Measurements from ENCODE around the gene UBE2E2.

Gene UBE2E2

GRCh38 chr3:23383875-23384274 is 180.7 kb downstream of the UBE2E2 start:
- Histone ChIP-seq H3K36me3 (ENCODE audit: insufficient read depth, low read length) (no peaks in the 10 kb centered on the region), H3K9ac (ENCODE audit: low read length) (no peak overlapping the region), H3K4me3 (ENCODE audit: low read depth in 1 of 2, low read length in 2 of 2) (no peak overlapping the region), H3K27ac (ENCODE audit: low read depth, low read length) (no peak overlapping the region), H3K4me1 (ENCODE audit: insufficient read depth, low read length) (no peaks in the 10 kb centered on the region), H3K27me3 (ENCODE audit: control insufficient read depth in 1 of 2, insufficient read depth in 2 of 2, low read length in 2 of 2) (no peaks in the 10 kb centered on the region), H3K9me3 (ENCODE audit: low read length) (no peaks in the 10 kb centered on the region)

- H3K4me1 ChIP-seq (ENCODE audit: insufficient read depth, low read length) = no peaks in the 10 kb centered on the region
These were observed 182.2 kb downstream of the UBE2E2 start for GRCh38 chr3:23385327-23385726.

GRCh38 chr3:23387286-23387918 is 184.3 kb downstream of the UBE2E2 start:
- Histone ChIP-seq H3K9me3 (ENCODE audit: low read length) (no peaks in the 10 kb centered on the region), H3K4me3 (ENCODE audit: low read depth in 1 of 2, low read length in 2 of 2) (no peak overlapping the region), H3K9ac (ENCODE audit: low read length) (no peak overlapping the region)

More at GRCh38 chr3:23385327-23385726, 182.2 kb downstream of the UBE2E2 start:
- no peaks in the 10 kb centered on the region for H3K36me3 ChIP-seq (ENCODE audit: insufficient read depth, low read length)
- no peak overlapping the region for H3K27ac ChIP-seq (ENCODE audit: low read depth, low read length)
- no peaks in the 10 kb centered on the region for H3K27me3 ChIP-seq (ENCODE audit: control insufficient read depth in 1 of 2, insufficient read depth in 2 of 2, low read length in 2 of 2)
- H3K4me3 ChIP-seq (ENCODE audit: low read depth in 1 of 2, low read length in 2 of 2) = no peak overlapping the region
- no peaks in the 10 kb centered on the region for H3K9me3 ChIP-seq (ENCODE audit: low read length)
- H3K9ac ChIP-seq (ENCODE audit: low read length) = no peak overlapping the region

GRCh38 chr3:23389089-23389488 is 186.0 kb downstream of the UBE2E2 start:
- H3K9ac ChIP-seq (ENCODE audit: low read length) = no peak overlapping the region
- H3K36me3 ChIP-seq (ENCODE audit: insufficient read depth, low read length) = no peaks in the 10 kb centered on the region
- H3K4me3 ChIP-seq (ENCODE audit: low read depth in 1 of 2, low read length in 2 of 2) = no peak overlapping the region
- H3K27me3 ChIP-seq (ENCODE audit: control insufficient read depth in 1 of 2, insufficient read depth in 2 of 2, low read length in 2 of 2) = no peaks in the 10 kb centered on the region
- no peaks in the 10 kb centered on the region for H3K4me1 ChIP-seq (ENCODE audit: insufficient read depth, low read length)
- H3K9me3 ChIP-seq (ENCODE audit: low read length) = no peaks in the 10 kb centered on the region
- H3K27ac ChIP-seq (ENCODE audit: low read depth, low read length) = no peak overlapping the region

More at GRCh38 chr3:23387286-23387918, 184.3 kb downstream of the UBE2E2 start:
- Histone ChIP-seq H3K4me1 (ENCODE audit: insufficient read depth, low read length) (no peaks in the 10 kb centered on the region), H3K36me3 (ENCODE audit: insufficient read depth, low read length) (no peaks in the 10 kb centered on the region), H3K27ac (ENCODE audit: low read depth, low read length) (no peak overlapping the region), H3K27me3 (ENCODE audit: control insufficient read depth in 1 of 2, insufficient read depth in 2 of 2, low read length in 2 of 2) (no peaks in the 10 kb centered on the region)

GRCh38 chr3:23389686-23390085 is 186.6 kb downstream of the UBE2E2 start:
- no peaks in the 10 kb centered on the region for H3K36me3 ChIP-seq (ENCODE audit: insufficient read depth, low read length)
- no peaks in the 10 kb centered on the region for H3K27me3 ChIP-seq (ENCODE audit: control insufficient read depth in 1 of 2, insufficient read depth in 2 of 2, low read length in 2 of 2)
- no peaks in the 10 kb centered on the region for H3K9me3 ChIP-seq (ENCODE audit: low read length)
- H3K4me3 ChIP-seq (ENCODE audit: low read depth in 1 of 2, low read length in 2 of 2) = no peak overlapping the region
- no peak overlapping the region for H3K9ac ChIP-seq (ENCODE audit: low read length)
- H3K4me1 ChIP-seq (ENCODE audit: insufficient read depth, low read length) = no peaks in the 10 kb centered on the region
- no peak overlapping the region for H3K27ac ChIP-seq (ENCODE audit: low read depth, low read length)

- Histone ChIP-seq H3K36me3 (ENCODE audit: insufficient read depth, low read length) (no peaks in the 10 kb centered on the region), H3K4me3 (ENCODE audit: low read depth in 1 of 2, low read length in 2 of 2) (no peak overlapping the region), H3K4me1 (ENCODE audit: insufficient read depth, low read length) (no peaks in the 10 kb centered on the region), H3K27ac (ENCODE audit: low read depth, low read length) (no peak overlapping the region), H3K9me3 (ENCODE audit: low read length) (no peaks in the 10 kb centered on the region), H3K27me3 (ENCODE audit: control insufficient read depth in 1 of 2, insufficient read depth in 2 of 2, low read length in 2 of 2) (no peaks in the 10 kb centered on the region), H3K9ac (ENCODE audit: low read length) (no peak overlapping the region)
These were observed 187.3 kb downstream of the UBE2E2 start for GRCh38 chr3:23390446-23390845.

GRCh38 chr3:23390989-23391553 is 187.9 kb downstream of the UBE2E2 start:
- Histone ChIP-seq H3K9ac (ENCODE audit: low read length) (no peak overlapping the region), H3K36me3 (ENCODE audit: insufficient read depth, low read length) (no peaks in the 10 kb centered on the region), H3K4me1 (ENCODE audit: insufficient read depth, low read length) (no peaks in the 10 kb centered on the region), H3K27me3 (ENCODE audit: control insufficient read depth in 1 of 2, insufficient read depth in 2 of 2, low read length in 2 of 2) (no peaks in the 10 kb centered on the region), H3K4me3 (ENCODE audit: low read depth in 1 of 2, low read length in 2 of 2) (no peak overlapping the region), H3K27ac (ENCODE audit: low read depth, low read length) (no peak overlapping the region), H3K9me3 (ENCODE audit: low read length) (no peaks in the 10 kb centered on the region)

GRCh38 chr3:23395115-23395514 is 192.0 kb downstream of the UBE2E2 start:
- no peaks in the 10 kb centered on the region for H3K36me3 ChIP-seq (ENCODE audit: insufficient read depth, low read length)
- H3K4me3 ChIP-seq (ENCODE audit: low read depth in 1 of 2, low read length in 2 of 2) = no peak overlapping the region
- H3K9ac ChIP-seq (ENCODE audit: low read length) = no peak overlapping the region
- H3K9me3 ChIP-seq (ENCODE audit: low read length) = no peaks in the 10 kb centered on the region
- no peaks in the 10 kb centered on the region for H3K4me1 ChIP-seq (ENCODE audit: insufficient read depth, low read length)
- no peaks in the 10 kb centered on the region for H3K27me3 ChIP-seq (ENCODE audit: control insufficient read depth in 1 of 2, insufficient read depth in 2 of 2, low read length in 2 of 2)
- H3K27ac ChIP-seq (ENCODE audit: low read depth, low read length) = no peak overlapping the region

- H3K27me3 ChIP-seq (ENCODE audit: control insufficient read depth in 1 of 2, insufficient read depth in 2 of 2, low read length in 2 of 2) = no peaks in the 10 kb centered on the region
- no peaks in the 10 kb centered on the region for H3K4me1 ChIP-seq (ENCODE audit: insufficient read depth, low read length)
- H3K9me3 ChIP-seq (ENCODE audit: low read length) = no peaks in the 10 kb centered on the region
- H3K36me3 ChIP-seq (ENCODE audit: insufficient read depth, low read length) = no peaks in the 10 kb centered on the region
- H3K4me3 ChIP-seq (ENCODE audit: low read depth in 1 of 2, low read length in 2 of 2) = no peak overlapping the region
- H3K9ac ChIP-seq (ENCODE audit: low read length) = no peak overlapping the region
- no peak overlapping the region for H3K27ac ChIP-seq (ENCODE audit: low read depth, low read length)
These were observed 193.6 kb downstream of the UBE2E2 start for GRCh38 chr3:23396746-23397145.

- H3K27ac ChIP-seq (ENCODE audit: low read depth, low read length) = no peak overlapping the region
- no peak overlapping the region for H3K4me3 ChIP-seq (ENCODE audit: low read depth in 1 of 2, low read length in 2 of 2)
- H3K36me3 ChIP-seq (ENCODE audit: insufficient read depth, low read length) = no peaks in the 10 kb centered on the region
- no peaks in the 10 kb centered on the region for H3K4me1 ChIP-seq (ENCODE audit: insufficient read depth, low read length)
- H3K9ac ChIP-seq (ENCODE audit: low read length) = no peak overlapping the region
- H3K27me3 ChIP-seq (ENCODE audit: control insufficient read depth in 1 of 2, insufficient read depth in 2 of 2, low read length in 2 of 2) = no peaks in the 10 kb centered on the region
- H3K9me3 ChIP-seq (ENCODE audit: low read length) = no peaks in the 10 kb centered on the region
These were observed 196.1 kb downstream of the UBE2E2 start for GRCh38 chr3:23399221-23399620.

GRCh38 chr3:23402728-23403492 is 199.8 kb downstream of the UBE2E2 start:
- no peak overlapping the region for H3K27ac ChIP-seq (ENCODE audit: low read depth, low read length)
- H3K4me3 ChIP-seq (ENCODE audit: low read depth in 1 of 2, low read length in 2 of 2) = no peak overlapping the region
- H3K9me3 ChIP-seq (ENCODE audit: low read length) = no peaks in the 10 kb centered on the region
- H3K27me3 ChIP-seq (ENCODE audit: control insufficient read depth in 1 of 2, insufficient read depth in 2 of 2, low read length in 2 of 2) = no peaks in the 10 kb centered on the region
- no peak overlapping the region for H3K9ac ChIP-seq (ENCODE audit: low read length)
- H3K36me3 ChIP-seq (ENCODE audit: insufficient read depth, low read length) = no peaks in the 10 kb centered on the region
- no peaks in the 10 kb centered on the region for H3K4me1 ChIP-seq (ENCODE audit: insufficient read depth, low read length)

Data from muscle layer of colon (tissue), 2 donors.